Retinal pigment epithelial cell (primary cell): Measurements from ENCODE around the gene ADAMTS19.

ENCODE experiments used
- DNase-seq: peaks from one replicate; pipeline ENCODE4 v3.0.0-alpha.2; 2010; ENCODE audit warnings: low read depth
- H3K4me3 ChIP-seq: 2 replicates; pipeline ENCODE4 v1.5.1; 2011; ENCODE audit warnings: mild to moderate bottlenecking, low read length, control low read depth, moderate library complexity
- TF ChIP-seq, protein P1 (sequence below): conservative IDR thresholded peaks from 2 replicates; pipeline ENCODE4 v1.5.1; 2011; ENCODE audit warnings: low read depth, low read length, control low read depth, inconsistent platforms

The ADAMTS19 gene

DNA sequence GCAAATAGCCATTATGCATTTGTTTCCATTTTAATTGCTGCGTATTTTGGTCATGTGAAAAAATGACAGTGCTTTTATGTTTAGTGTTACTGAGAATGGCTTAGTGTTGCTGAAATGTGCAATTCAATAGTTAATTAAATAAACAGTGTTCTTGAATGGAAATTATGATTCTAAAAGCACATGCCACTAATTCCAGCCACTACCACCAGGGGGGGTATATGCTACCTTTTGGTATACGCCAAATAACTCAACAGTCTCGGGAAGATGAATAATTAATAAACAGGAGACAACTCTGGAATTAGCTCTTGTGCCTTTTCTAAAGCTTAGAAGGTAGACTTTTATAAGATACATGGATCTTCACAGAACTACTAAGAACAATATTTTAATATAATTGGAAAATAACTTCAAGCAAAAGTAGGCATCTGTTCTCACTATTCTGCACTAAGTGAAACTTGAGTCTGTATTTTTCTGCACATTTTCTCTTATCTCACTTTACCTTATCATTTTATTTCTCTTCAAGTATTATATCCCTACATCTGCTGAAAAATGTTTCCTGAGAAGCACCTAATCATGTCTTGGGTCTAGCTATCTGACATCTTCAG, 204.3 kb downstream of the ADAMTS19 start:
- H3K4me3 ChIP-seq = no peak overlapping the region
- DNase-seq = no peak
- TF ChIP-seq, protein P1, sequence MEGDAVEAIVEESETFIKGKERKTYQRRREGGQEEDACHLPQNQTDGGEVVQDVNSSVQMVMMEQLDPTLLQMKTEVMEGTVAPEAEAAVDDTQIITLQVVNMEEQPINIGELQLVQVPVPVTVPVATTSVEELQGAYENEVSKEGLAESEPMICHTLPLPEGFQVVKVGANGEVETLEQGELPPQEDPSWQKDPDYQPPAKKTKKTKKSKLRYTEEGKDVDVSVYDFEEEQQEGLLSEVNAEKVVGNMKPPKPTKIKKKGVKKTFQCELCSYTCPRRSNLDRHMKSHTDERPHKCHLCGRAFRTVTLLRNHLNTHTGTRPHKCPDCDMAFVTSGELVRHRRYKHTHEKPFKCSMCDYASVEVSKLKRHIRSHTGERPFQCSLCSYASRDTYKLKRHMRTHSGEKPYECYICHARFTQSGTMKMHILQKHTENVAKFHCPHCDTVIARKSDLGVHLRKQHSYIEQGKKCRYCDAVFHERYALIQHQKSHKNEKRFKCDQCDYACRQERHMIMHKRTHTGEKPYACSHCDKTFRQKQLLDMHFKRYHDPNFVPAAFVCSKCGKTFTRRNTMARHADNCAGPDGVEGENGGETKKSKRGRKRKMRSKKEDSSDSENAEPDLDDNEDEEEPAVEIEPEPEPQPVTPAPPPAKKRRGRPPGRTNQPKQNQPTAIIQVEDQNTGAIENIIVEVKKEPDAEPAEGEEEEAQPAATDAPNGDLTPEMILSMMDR = peak; percentile 89

DNA sequence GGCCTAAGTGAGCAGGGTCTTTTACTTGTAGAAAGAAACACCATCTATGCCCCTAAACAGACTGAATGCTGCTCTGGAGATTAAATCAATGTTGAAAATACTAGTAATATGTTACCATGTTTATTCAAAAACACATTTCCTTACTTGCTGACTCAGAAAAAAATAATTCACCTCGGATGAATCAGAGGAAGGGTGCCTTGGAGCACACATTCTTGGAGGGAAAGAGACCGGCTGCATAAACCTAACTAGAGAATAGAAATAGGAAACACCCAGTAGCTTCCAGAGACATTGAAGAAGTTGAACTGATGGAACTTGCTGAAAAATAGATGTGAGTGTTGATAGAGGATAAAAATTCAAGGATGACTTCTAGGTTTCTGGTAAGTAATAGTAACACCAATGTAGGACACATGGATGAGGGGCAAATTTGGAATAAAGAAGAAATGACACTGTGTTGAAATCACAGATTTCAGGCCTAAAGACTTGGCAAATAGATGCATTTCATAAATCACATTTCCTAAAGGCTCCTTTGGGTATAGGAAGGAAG, 210.9 kb downstream of the ADAMTS19 start:
- TF ChIP-seq, protein P1 = no peak

GRCh38 chr5:129672006-129672405, 211.9 kb downstream of the ADAMTS19 start:
- no peak for DNase-seq
- no peak overlapping the region for H3K4me3 ChIP-seq
- TF ChIP-seq, protein P1 = no peak

More for the DNA sequence above, 210.9 kb downstream of the ADAMTS19 start:
- H3K4me3 ChIP-seq = no peak overlapping the region
- no peak for DNase-seq

DNA sequence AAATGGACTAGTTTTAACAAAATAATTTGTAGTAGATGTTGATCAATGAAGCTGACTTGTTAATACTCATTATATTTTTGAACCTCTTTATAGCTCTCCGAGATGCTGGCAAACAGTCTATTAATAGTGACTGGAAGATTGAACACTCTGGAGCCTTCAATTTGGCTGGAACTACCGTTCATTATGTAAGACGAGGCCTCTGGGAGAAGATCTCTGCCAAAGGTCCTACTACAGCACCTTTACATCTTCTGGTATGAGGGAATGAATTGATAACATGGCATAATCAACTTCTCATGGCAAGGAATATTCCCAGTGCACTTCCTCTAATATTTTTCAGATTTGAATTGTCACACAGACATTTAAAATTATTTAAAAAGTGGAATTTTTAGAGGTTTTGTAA, 219.6 kb downstream of the ADAMTS19 start:
- H3K4me3 ChIP-seq = no peak overlapping the region
- TF ChIP-seq, protein P1 = no peak
- DNase-seq = no peak

- no peak for DNase-seq
- TF ChIP-seq, protein P1 = no peak
- no peak overlapping the region for H3K4me3 ChIP-seq
Observed at GRCh38 chr5:129687941-129688340, 227.8 kb downstream of the ADAMTS19 start.

GRCh38 chr5:129689045-129689444, 228.9 kb downstream of the ADAMTS19 start:
- TF ChIP-seq, protein P1 = no peak
- no peak overlapping the region for H3K4me3 ChIP-seq
- DNase-seq = no peak

DNA sequence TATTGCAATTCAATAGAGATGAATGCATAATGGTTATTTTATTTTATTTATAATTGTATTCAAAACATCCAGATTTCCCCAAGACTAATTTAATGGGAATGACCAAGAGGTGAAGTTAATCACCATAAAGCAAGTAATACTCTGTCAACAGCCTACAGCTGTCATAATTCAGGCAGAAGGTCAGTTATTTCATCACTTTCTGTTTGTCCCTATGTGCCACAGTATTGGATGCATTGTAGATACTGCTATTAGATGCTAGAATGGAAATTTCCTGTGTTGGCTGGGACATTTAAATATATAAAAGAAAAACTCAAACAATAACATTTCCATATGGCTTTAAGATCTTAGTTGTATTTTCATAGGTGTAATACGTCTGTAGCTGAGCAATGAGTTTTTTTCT, 231.1 kb downstream of the ADAMTS19 start:
- H3K4me3 ChIP-seq = no peak overlapping the region
- TF ChIP-seq, protein P1 = no peak
- no peak for DNase-seq
